ENCODE measurements around the gene ATP8B3.

The ATP8B3 gene

DNA sequence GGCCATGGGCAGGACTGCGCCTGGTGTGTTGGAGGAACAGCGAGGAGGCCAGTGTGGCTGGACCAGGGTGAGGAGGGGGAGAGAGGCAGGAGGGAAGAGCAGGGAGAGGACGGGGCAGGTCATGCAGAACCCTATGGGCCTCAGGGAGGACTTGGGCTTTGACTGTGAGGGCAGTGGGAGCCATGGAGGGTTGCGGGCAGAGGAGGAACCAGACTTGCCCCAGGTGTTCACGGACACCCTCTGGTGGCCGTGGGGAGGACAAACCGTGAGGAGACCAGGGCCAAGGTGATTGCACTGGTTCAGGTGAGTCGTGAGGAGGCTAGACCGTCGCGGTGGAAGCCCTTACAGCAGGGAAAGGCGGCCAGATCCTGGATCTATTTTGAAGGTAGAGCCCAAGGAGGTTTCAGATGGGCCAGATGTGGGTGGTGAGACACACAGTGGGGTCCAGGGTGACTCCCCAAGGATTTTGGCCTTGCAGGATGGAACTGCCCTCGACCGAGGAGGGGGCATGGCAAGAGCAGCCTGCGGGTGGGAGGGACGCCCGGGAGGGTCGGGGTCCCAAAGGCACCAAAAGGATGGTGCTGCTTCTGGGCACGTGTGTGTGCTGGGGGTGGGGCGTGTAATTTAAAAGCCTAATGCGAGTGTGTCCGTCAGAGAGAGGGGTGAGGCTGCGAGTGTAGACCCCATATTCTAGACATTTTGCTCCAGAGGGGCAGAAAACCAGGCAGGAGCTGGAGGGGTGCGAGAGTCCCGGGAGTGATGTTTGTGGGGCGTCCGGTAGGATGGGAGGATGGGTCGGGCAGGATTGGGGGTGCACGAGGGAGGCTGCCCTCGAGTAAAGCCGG, 39.0 kb upstream of the ATP8B3 start:
- in situ Hi-C loops (cut with MboI; ENCODE audit: low sequenced_read_pairs) = no loop called here

DNA sequence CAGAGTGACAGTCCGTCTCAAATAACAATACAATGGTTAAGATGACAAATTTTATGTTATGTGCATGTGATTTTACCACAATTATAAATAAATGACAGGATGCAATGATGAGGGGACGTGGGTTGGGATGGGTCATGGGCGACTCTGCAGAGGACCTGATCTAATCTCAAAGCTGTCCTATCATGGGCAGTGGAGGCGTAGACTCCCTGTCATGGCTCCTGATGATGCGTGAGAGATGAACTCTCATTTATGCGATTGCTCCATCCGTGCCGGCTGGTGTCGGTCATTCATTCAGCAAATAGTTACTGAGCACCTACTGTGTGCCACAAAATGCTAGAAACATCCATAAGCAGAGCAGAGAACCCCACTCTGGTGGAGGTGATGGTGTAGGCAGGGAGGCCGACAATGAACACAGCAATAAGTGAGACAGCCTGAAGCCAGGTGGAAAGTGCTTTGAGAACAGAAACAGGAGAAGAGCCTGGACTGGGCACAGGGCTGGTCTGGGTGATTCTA, 37.9 kb upstream of the ATP8B3 start:
- in situ Hi-C loops (cut with MboI; ENCODE audit: low sequenced_read_pairs) = no loop called here

DNA sequence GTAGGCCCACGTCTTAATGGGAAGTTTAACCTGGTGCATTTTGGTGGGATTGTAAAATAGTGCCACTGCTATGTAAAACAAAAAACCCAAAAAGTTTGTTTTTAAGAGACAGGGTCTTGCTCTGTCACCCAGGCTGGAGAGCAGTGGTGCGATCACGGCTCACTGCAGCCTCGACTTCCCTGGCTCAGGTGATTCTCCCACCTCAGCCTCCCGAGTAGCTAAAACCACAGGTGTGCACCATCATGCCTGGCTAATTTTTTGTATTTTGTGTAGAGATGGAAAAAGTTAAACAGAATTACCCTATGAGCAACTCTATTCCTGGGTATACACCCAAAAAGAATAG, 37.0 kb upstream of the ATP8B3 start:
- in situ Hi-C loops (cut with MboI; ENCODE audit: low sequenced_read_pairs) = no loop called here

GRCh38 chr19:1848399-1849131, 36.5 kb upstream of the ATP8B3 start, which contains the start of gene REXO1:
REXO1 (minus strand) TSS chr19:1848483; CDS start chr19:1848358, 125 bp downstream.
- in situ Hi-C loops (cut with MboI; ENCODE audit: low sequenced_read_pairs) = no loop called here

DNA sequence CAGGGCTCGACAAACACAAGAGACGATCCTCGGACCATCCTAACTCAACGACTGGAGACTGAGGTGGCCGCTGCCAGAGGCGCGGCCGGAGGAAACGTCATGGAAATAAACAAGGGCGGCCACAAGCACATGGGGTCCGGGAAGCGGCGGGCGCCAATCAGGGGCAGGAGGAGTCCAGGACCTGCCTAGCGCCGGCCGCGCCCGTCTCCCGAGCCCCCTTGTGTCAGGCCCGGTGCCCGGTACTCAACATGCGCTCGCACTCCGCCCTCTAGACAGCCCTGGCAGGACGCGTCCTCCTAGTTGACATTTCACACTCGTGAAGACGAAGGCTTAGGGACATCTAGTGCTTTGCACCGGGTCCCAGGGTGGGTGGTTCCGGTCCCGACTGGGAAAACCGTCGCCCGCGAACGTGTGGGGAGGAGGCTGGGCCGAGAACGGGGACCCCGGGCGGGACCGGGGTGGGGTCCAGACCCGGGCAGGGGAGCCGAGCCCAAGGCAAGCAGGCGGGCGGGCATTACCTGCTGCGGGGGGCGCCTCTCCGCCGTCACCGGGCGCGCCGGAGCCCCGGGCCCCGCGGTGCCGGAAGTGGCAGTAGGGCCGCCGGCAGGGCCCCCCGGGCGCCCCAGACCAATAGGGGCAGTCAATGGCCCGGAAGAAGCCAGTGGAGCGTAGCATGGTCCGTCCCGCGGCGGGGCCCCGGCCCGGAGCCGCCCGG, 35.8 kb upstream of the ATP8B3 start:
- in situ Hi-C loops (cut with MboI; ENCODE audit: low sequenced_read_pairs) = no loop called here

GRCh38 chr19:1847348-1847683, 35.2 kb upstream of the ATP8B3 start:
- in situ Hi-C loops (cut with MboI; ENCODE audit: low sequenced_read_pairs) = no loop called here

- in situ Hi-C loops (cut with MboI; ENCODE audit: low sequenced_read_pairs) = no loop called here
These were observed 34.6 kb upstream of the ATP8B3 start for GRCh38 chr19:1846517-1847204.

- in situ Hi-C loops (cut with MboI; ENCODE audit: low sequenced_read_pairs) = no loop called here
These were observed 33.6 kb upstream of the ATP8B3 start for GRCh38 chr19:1845642-1846041.

DNA sequence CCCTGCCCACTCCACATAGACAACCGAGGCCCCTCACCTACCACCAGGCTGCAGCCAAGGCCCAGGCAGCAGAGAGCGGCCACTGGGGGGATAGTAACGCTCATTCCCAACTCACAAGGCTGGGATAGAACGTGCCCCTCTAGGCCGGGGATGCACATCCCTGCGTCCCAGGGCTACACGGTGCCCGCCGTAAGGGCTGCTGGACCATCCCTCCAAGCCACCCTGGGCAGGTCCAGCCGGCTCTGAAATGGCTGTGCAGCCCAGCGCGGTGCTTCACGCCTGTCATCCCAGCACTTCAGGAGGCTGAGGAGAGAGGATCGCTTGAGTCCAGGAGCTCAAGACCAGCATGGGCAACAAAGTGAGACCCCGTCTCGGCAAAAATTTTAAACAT, 33.0 kb upstream of the ATP8B3 start:
- in situ Hi-C loops (cut with MboI; ENCODE audit: low sequenced_read_pairs) = no loop called here

DNA sequence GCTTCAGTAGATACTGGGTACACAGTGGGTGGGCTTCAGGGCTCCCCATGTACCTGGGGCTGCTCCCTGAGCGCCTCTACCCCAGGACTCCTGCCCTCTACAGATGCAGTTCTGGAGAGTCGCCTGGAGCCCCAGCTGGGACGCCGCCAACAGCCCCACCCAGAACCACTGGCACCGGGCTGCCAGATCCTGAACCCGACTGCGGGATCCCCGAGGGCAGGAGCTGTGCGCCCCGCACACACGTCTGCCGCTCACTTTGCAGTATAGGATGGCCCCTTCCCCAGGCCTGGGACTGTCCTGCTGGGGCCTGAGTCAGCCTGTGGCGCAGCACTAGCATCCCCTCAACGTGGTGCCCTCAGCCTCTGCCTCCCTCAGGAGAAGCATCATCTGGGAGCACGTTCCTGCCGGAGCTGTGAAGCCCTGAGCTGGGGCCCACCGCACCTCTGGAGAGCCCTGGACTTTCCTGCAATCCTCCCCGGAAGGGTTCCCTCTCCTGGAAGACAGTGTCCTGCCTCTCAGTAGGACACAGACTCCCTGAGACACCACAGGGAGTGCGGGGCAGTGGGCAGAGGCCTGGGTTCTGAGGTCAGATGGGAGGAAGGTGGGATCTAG, 32.5 kb upstream of the ATP8B3 start:
- in situ Hi-C loops (cut with MboI; ENCODE audit: low sequenced_read_pairs) = no loop called here

DNA sequence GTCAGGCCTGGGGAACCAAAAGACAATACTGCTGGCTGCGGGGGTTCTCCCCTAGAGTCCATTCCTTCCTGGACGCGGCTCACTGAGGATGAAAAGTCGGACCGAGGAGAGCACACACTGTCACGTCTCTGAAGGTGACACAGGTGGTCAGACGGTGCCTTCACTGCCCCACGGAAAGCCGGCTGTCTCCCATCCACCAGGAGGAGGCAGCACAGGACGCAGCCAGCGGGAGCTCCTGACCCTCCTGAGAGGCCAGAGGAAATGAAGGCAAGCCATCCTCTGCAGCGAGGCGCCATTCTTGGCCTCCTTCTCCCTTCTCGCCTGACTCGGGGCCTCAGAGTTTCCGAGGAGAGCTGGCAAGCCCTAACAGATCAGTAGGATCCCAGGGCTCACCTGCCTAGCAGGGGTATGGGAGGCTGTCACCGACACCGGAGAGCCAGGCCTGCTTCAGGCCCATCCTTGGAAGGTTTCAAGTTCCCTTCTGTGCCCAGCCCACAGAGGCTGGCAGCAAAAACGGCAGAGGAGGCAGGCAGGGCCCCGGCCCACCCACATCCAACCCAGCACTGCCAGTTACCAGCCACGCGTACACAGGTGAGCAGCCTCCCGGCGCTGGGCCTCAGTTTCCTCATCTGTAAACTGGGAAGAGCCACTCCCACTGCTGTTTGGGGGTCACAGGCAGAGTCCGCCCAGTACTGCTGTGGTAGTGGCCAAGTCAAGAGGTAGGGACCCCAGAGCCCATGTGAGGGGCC, 31.7 kb upstream of the ATP8B3 start:
- in situ Hi-C loops (cut with MboI; ENCODE audit: low sequenced_read_pairs) = no loop called here

- in situ Hi-C loops (cut with MboI; ENCODE audit: low sequenced_read_pairs) = no loop called here
These were observed 31.0 kb upstream of the ATP8B3 start for GRCh38 chr19:1843116-1843515.

GRCh38 chr19:1841209-1841924, 29.3 kb upstream of the ATP8B3 start:
- in situ Hi-C loops (cut with MboI; ENCODE audit: low sequenced_read_pairs) = no loop called here

DNA sequence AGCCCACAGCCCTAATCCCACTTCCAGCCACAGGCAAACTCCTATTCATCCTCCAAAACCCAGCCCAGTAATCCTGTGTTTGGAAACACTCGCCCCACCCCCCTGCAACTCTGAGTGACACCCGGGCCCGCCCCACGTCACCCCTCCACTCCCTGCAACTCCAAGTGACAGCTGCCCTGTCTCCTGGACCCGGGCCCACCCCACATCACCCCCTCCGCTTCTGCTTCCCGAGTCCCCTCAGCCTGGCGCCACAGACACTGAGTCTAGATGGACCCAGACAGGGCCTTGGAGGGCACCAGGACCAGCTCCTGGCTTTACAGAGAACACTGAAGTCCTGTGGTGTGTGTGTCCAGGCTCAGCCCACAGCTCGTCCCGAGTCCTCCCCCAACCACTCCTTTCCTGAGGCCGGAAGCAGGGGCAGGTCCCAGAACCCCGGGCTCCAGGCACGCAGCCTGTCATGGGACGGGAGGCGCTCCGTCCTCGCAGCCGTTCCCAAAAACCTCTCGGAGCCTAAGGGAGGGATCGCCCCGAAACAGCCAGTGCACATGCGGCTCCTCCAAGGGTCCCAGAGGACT, 28.6 kb upstream of the ATP8B3 start:
- in situ Hi-C loops (cut with MboI; ENCODE audit: low sequenced_read_pairs) = no loop called here

- in situ Hi-C loops (cut with MboI; ENCODE audit: low sequenced_read_pairs) = no loop called here
These were observed 27.8 kb upstream of the ATP8B3 start for GRCh38 chr19:1839658-1840540.

- in situ Hi-C loops (cut with MboI; ENCODE audit: low sequenced_read_pairs) = no loop called here
These were observed 25.6 kb upstream of the ATP8B3 start for GRCh38 chr19:1837625-1838105.

DNA sequence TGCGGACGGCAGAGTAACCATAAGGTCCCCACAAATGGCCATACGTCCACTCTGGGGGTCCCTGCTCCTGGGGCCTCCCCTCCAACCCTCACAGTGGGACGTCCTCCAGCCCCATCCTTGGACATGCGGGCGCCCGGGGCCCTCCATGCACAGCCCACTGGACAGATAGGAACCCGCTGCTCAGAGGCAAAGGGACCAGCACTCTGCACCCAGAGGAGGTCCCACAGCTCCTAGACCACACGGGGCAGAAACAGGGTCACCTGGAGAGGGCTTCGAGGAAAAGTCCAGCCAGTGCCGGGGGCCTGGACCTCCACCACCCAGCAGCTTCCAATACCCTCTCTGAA, 25.1 kb upstream of the ATP8B3 start:
- in situ Hi-C loops (cut with MboI; ENCODE audit: low sequenced_read_pairs) = no loop called here

Data from HL-60/S4 treated with retinoic acid at 250 ng/mL for 4 days and 3 days (cell line).